ENCODE data around the gene CD48. TPM values are rescaled to one million over a fixed set of nuclear protein-coding genes. Genes with fewer than 3 reads are reported as not detected.
"Not testable (repeated sequence)": the region's sequence is repeated elsewhere in the genome, so short reads cannot be mapped to it uniquely, and the experiment has no call there.

The CD48 gene
- total RNA-seq, 1 donor from 2014 or later: not detected

GRCh38 chr1:160702100-160702499 is 9.5 kb downstream of the CD48 start:
- Mint-ChIP-seq H3K9me3 (ENCODE audit: low read depth) (no peaks in the 10 kb centered on the region), H3K27ac (no peak overlapping the region), H3K36me3 (ENCODE audit: insufficient read depth) (no peaks in the 10 kb centered on the region), H3K27me3 (peaks cover 6% of the 10 kb centered on the region), H3K4me1 (ENCODE audit: low read depth) (no peaks in the 10 kb centered on the region), H3K4me3 (ENCODE audit: low read depth) (no peak overlapping the region)
- no peak for DNase-seq (ENCODE audit: low spot score, unreplicated experiment)
- no peak for TF ChIP-seq CTCF (IDR thresholded peaks at IDR 0.05; ENCODE audit: unreplicated experiment)

GRCh38 chr1:160692390-160692789 is 19.2 kb downstream of the CD48 start:
- not testable (repeated sequence) for DNase-seq (ENCODE audit: low spot score, unreplicated experiment); H3K4me1 Mint-ChIP-seq (ENCODE audit: low read depth); H3K4me3 Mint-ChIP-seq (ENCODE audit: low read depth); H3K27me3 Mint-ChIP-seq; H3K27ac Mint-ChIP-seq; H3K36me3 Mint-ChIP-seq (ENCODE audit: insufficient read depth); H3K9me3 Mint-ChIP-seq (ENCODE audit: low read depth)
- peak; percentile 9 for TF ChIP-seq CTCF (IDR thresholded peaks at IDR 0.05; ENCODE audit: unreplicated experiment)

- Mint-ChIP-seq H3K9me3 (ENCODE audit: low read depth) (peaks cover 7% of the 10 kb centered on the region), H3K27ac (no peak overlapping the region), H3K36me3 (ENCODE audit: insufficient read depth) (no peaks in the 10 kb centered on the region), H3K4me3 (ENCODE audit: low read depth) (no peak overlapping the region), H3K4me1 (ENCODE audit: low read depth) (no peaks in the 10 kb centered on the region), H3K27me3 (peaks cover 3% of the 10 kb centered on the region)
- TF ChIP-seq CTCF (IDR thresholded peaks at IDR 0.05; ENCODE audit: unreplicated experiment): no peak
- no peak for DNase-seq (ENCODE audit: low spot score, unreplicated experiment)
These were observed 26.4 kb downstream of the CD48 start for GRCh38 chr1:160685266-160685665.

DNA sequence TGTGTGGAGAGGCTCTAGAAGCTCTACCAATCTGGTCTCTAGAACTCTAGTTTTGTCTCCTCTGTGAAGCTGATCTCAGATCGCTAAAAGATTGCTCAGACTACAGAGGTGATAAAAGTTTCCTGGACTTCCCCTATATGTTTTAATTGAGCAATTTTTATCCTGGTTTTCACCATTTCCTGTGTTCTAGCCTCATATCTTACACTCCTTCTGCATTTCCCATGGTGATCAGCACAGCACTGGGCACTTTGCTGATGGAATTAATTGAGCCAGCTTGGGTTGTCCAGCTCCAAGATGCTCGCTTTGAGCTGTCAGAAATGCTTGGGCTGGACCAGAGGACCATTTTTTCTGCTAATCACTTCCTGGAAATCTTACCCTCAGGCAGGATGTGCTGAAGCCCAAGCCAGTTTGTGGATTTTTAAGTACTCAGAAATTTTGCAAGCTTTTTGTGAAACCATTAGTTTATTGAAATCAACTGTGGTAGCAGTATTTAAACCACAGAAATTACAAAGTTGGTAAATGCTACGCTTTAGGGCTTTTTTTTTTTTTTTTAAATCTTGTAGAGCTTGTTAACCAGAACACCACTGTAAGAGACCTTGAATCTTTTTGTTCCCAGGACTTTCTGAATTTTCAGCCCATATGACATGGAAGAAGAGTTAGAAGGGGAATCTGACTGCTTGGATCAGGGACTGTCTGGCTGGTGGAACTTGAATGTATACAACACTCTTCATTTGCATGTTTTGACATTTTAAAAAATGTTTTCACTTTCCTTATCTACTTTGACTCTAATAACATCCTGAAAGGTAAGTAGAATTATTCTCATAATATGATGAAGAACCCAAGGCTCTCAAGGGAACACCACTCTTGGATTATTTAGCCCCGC is 28.4 kb downstream of the CD48 start:
- H3K27ac Mint-ChIP-seq: no peak overlapping the region
- no peak overlapping the region for H3K4me3 Mint-ChIP-seq (ENCODE audit: low read depth)
- no peak for TF ChIP-seq CTCF (IDR thresholded peaks at IDR 0.05; ENCODE audit: unreplicated experiment)
- peaks cover 7% of the 10 kb centered on the region for H3K9me3 Mint-ChIP-seq (ENCODE audit: low read depth)
- no peak for DNase-seq (ENCODE audit: low spot score, unreplicated experiment)
- no peaks in the 10 kb centered on the region for H3K4me1 Mint-ChIP-seq (ENCODE audit: low read depth)
- no peaks in the 10 kb centered on the region for H3K36me3 Mint-ChIP-seq (ENCODE audit: insufficient read depth)
- H3K27me3 Mint-ChIP-seq: peaks cover 3% of the 10 kb centered on the region

GRCh38 chr1:160681891-160682140 is 29.8 kb downstream of the CD48 start:
- Mint-ChIP-seq H3K27ac (no peak overlapping the region), H3K27me3 (peaks cover 6% of the 10 kb centered on the region), H3K36me3 (ENCODE audit: insufficient read depth) (no peaks in the 10 kb centered on the region), H3K4me3 (ENCODE audit: low read depth) (no peak overlapping the region), H3K9me3 (ENCODE audit: low read depth) (peaks cover 7% of the 10 kb centered on the region), H3K4me1 (ENCODE audit: low read depth) (no peaks in the 10 kb centered on the region)
- no peak for DNase-seq (ENCODE audit: low spot score, unreplicated experiment)
- no peak for TF ChIP-seq CTCF (IDR thresholded peaks at IDR 0.05; ENCODE audit: unreplicated experiment)

Data from progenitor cell of endocrine pancreas (in vitro differentiated cells).